ENCODE measurements around the gene CCNF. TPM values are rescaled to one million over a fixed set of nuclear protein-coding genes. Genes with fewer than 3 reads are reported as not detected.

Gene CCNF
- total and polyA plus RNA-seq, 2 of the 8 experiments (the other 6 are each of a cell fraction or from before 2014, with no cell fraction given): 15.4 to 54.3 TPM

- H3K36me3 ChIP-seq (ENCODE audit: control insufficient read depth in 2 of 4, insufficient read depth in 4 of 4, low read length in 3 of 4): peaks cover 14 to 41% (median 28%) of the 10 kb centered on the region in 4 experiments; a peak in 7 of 8 replicates
- H3K14ac ChIP-seq (ENCODE audit: insufficient read length): no peak overlapping the region
- H3K27ac ChIP-seq (ENCODE audit: low read depth, low read length): no peak overlapping the region; the same call in 1 of the 2 replicates
Observed at GRCh38 chr16:2458887-2459646, 29.8 kb downstream of the CCNF start.

More at GRCh38 chr16:2458887-2459646, 29.8 kb downstream of the CCNF start:
- Histone ChIP-seq H3K4me3 (ENCODE audit: extremely low read depth in 1 of 4, insufficient read depth in 2 of 4, low read depth in 3 of 4, low read length in 4 of 4) (peak overlapping the region; percentile 55 to 78 (median 68)), H3K23me2 (ENCODE audit: low read depth, low read length) (peaks cover 13% of the 10 kb centered on the region; the same call in 1 of the 2 replicates), H3K9ac (replicated peaks in 1 of 4; ENCODE audit: extremely low read depth in 1 of 4, low read depth in 3 of 4, low read length in 3 of 4) (peak overlapping the region in 3 of 4 experiments; percentile 2 to 79 (median 44); a peak in 5 of 7 replicates), H2AK5ac (ENCODE audit: low read depth, low read length) (no peak overlapping the region), H2BK20ac (ENCODE audit: low read length) (no peak overlapping the region), H3K23ac (ENCODE audit: insufficient read length) (peak overlapping the region; percentile 9), H2BK15ac (ENCODE audit: low read length) (no peak overlapping the region), H4K8ac (ENCODE audit: extremely low read depth, insufficient read depth, low read length) (no peak overlapping the region), H2AFZ (ENCODE audit: low read length) (no peak overlapping the region), H4K20me1 (replicated peaks in 1 of 2; ENCODE audit: control insufficient read depth in 1 of 2, insufficient read depth in 2 of 2, low read length in 2 of 2) (peaks cover 6 to 20% of the 10 kb centered on the region in 2 experiments), H3K4ac (replicated peaks; ENCODE audit: insufficient read length, low read depth, low read length) (peak overlapping the region; percentile 44), H3K27me3 (replicated peaks in 1 of 4; ENCODE audit: control insufficient read depth in 3 of 4, extremely low read depth in 1 of 4, insufficient read depth in 3 of 4, low read length in 3 of 4) (no peaks in the 10 kb centered on the region), H2BK12ac (ENCODE audit: low read depth, low read length) (no peak overlapping the region), H3K79me2 (ENCODE audit: control insufficient read depth in 1 of 2, insufficient read depth in 2 of 2, low read length in 2 of 2) (peaks cover 0 to 6% of the 10 kb centered on the region in 2 experiments; a peak in 2 of 4 replicates), H4K5ac (ENCODE audit: insufficient read length, low read depth, low read length) (peak overlapping the region; percentile 20), H4K91ac (replicated peaks; ENCODE audit: insufficient read length, low read length) (peak overlapping the region; percentile 68), H3K4me1 (replicated peaks in 1 of 4; ENCODE audit: control insufficient read depth in 3 of 4, insufficient read depth in 4 of 4, low read length in 3 of 4) (peaks cover 0 to 18% (median 15%) of the 10 kb centered on the region in 4 experiments; a peak in 6 of 7 replicates), H3K79me1 (ENCODE audit: low read depth, low read length) (peaks cover 10% of the 10 kb centered on the region), H3K18ac (ENCODE audit: extremely low read depth, low read length) (0 out of 2 replicates have a peak overlapping the region, but pooled peaks have one; percentile 62), H3K9me3 (ENCODE audit: insufficient read depth in 2 of 2, low read depth in 1 of 2, low read length in 1 of 2) (no peaks in the 10 kb centered on the region), H3K4me2 (ENCODE audit: insufficient read depth in 1 of 2, low read depth in 2 of 2, low read length in 2 of 2) (peak overlapping the region; percentile 97 to 99), H2BK120ac (replicated peaks; ENCODE audit: low read depth, low read length) (no peak overlapping the region), H2BK5ac (ENCODE audit: low read depth, low read length) (no peak overlapping the region), H3K56ac (replicated peaks; ENCODE audit: insufficient read length, low read depth, low read length) (peak overlapping the region; percentile 56)
- ChIA-PET CTCF (ENCODE audit: partially characterized antibody) (interaction anchor here (0.9 to 3.3 kb wide), 8 partner anchors 10 to 119 kb away, joined by 3 to 21 read pairs (median 4); partner anchors contain the start of genes ABCA3 and NTN3), POLR2A (ENCODE audit: partially characterized antibody) (interaction anchor here (0.7 to 2.8 kb wide), 23 partner anchors 9 to 250 kb away, joined by 3 to 21 read pairs (median 4); partner anchors contain the start of genes AMDHD2, ATP6V0C, ECI1 and NTN3)
- FAIRE-seq (no peak), DNase-seq (ENCODE audit: low read depth in 1 of 2, low spot score in 2 of 2) (peak in 1 of 2 experiments; percentile 57)
- WGBS, 2 experiments (ENCODE audit: extremely low coverage in 1 of 2, insufficient coverage in 1 of 2, insufficient read length in 1 of 2, insufficient replicate concordance in 2 of 2, low coverage in 1 of 2, low lambda C conversion rate in 2 of 2, missing lambda C conversion rate in 1 of 2): 28% methylated on average over 17 of the region's 18 CpGs; no CpG with 5 or more reads in 1 of the 2 experiments
- TF ChIP-seq POLR2A (IDR thresholded peaks at IDR 0.05; ENCODE audit: control extremely low read depth in 1 of 2, low read depth in 2 of 2, low read length in 2 of 2): peak in 1 of 2 experiments; percentile 24; a peak in 1 of 3 replicates
- no peak for TF ChIP-seq RXRA (IDR thresholded peaks at IDR 0.05; ENCODE audit: insufficient read depth, low read depth, low read length)
- peak; percentile 60; the same call in 1 of the 2 replicates for TF ChIP-seq POLR2AphosphoS5 (IDR thresholded peaks at IDR 0.05; ENCODE audit: low read depth, low read length)
- no peak for TF ChIP-seq JUN (IDR thresholded peaks at IDR 0.05; ENCODE audit: low read depth, low read length)
- TF ChIP-seq FOSL1 (IDR thresholded peaks at IDR 0.05; ENCODE audit: insufficient read depth, low read depth, low read length): no peak
